K562 (cell line): ENCODE results near the gene ADK. TPM values are rescaled to one million over a fixed set of nuclear protein-coding genes. Genes with fewer than 3 reads are reported as not detected.
"Not testable (repeated sequence)": the region's sequence is repeated elsewhere in the genome, so short reads cannot be mapped to it uniquely, and the experiment has no call there.

ENCODE experiments used
- ATAC-seq: fragments of 200-7000 bp; cut with Tn5 transposase; 3 replicates; pipeline ENCODE4 v1.9.1; 2020; ENCODE audit warnings: moderate library complexity
- BruUV-seq: library from RNA; stranded (reverse); fragments of 400-500 nt; replicated peaks from 2 replicates; lab custom pipeline; 2021; lab: Mats Ljungman, UMichigan
- CTCF ChIA-PET: fragments of 300-600 bp; formaldehyde crosslinking; extraction: SDS; loops from one replicate; lab custom pipeline; 2021; ENCODE audit warnings: low intra/inter-chr PET ratio; lab: Yijun Ruan, JAX
- POLR2A ChIA-PET: fragments of 300-600, 350-650 bp; sonication (Branson Sonifier 250); formaldehyde crosslinking; extraction: SDS; loops from one replicate; lab custom pipeline; 2021; ENCODE audit warnings: antibody characterized with exemption, inconsistent platforms; lab: Yijun Ruan, JAX
- DNase-seq, 4 experiments: peaks; one replicate each; pipeline versions ENCODE4 v3.0.0 to v3.0.0-alpha.2; 2011 to 2018; ENCODE audit warnings: low spot score in 3 of 4, mixed read lengths in 3 of 4; ENCODE audit errors: extremely low read depth in 1 of 4
- FAIRE-seq: peaks from 2 replicates; lab custom pipeline; 2011; peaks lifted over from hg19 to GRCh38; lab: Jason Lieb, UNC
- H2AFZ ChIP-seq: 2 replicates; pipeline ENCODE4 v1.6.0; 2011; ENCODE audit warnings: low read depth, low read length, control low read depth, inconsistent platforms
- H3K27ac ChIP-seq: fragments of 200-600 bp; 3 replicates; pipeline ENCODE4 v1.8.0; 2011; ENCODE audit warnings: low read depth, mild to moderate bottlenecking, control low read depth, inconsistent platforms, low read length, moderate library complexity, mixed read lengths; ENCODE audit errors: extremely low read depth
- H3K27me3 ChIP-seq, 2 experiments: fragments of 300-600 bp in 1 of 2; 2 replicates in 1 of 2; 3 replicates in 1 of 2; pipeline versions ENCODE4 v1.6.0 to v1.8.0; 2011; ENCODE audit warnings: inconsistent platforms in 2 of 2, low read length in 2 of 2, mild to moderate bottlenecking in 1 of 2, mixed read lengths in 1 of 2, moderate library complexity in 1 of 2; ENCODE audit not compliant: control insufficient read depth in 2 of 2, insufficient read depth in 2 of 2
- H3K36me3 ChIP-seq: fragments of 300-600 bp; 3 replicates; pipeline ENCODE4 v1.8.0; 2011; ENCODE audit warnings: mild to moderate bottlenecking, low read length, inconsistent platforms; ENCODE audit not compliant: control insufficient read depth, insufficient read depth
- H3K4me1 ChIP-seq, 2 experiments: fragments of 200-600 bp in 1 of 2; replicated peaks in 1 of 2; 2 replicates in 1 of 2; 3 replicates in 1 of 2; pipeline versions ENCODE4 v1.5.1 to v1.8.0; 2011; ENCODE audit warnings: inconsistent platforms in 2 of 2, low read length in 2 of 2, mild to moderate bottlenecking in 1 of 2, mixed read lengths in 1 of 2, moderate library complexity in 1 of 2; ENCODE audit not compliant: control insufficient read depth in 2 of 2, insufficient read depth in 2 of 2
- H3K4me2 ChIP-seq: 2 replicates; pipeline ENCODE4 v1.6.1; 2011; ENCODE audit warnings: low read length, control low read depth, inconsistent platforms, mixed read lengths; ENCODE audit not compliant: insufficient read depth
- H3K4me3 ChIP-seq: fragments of 200-600 bp; sonication (generic), shearing (Covaris generic); 2 replicates; pipeline ENCODE4 v1.5.1; 2016; ENCODE audit warnings: control low read depth, inconsistent platforms
- H3K79me2 ChIP-seq: fragments of 200-600 bp; 3 replicates; pipeline ENCODE4 v1.8.0; 2011; ENCODE audit warnings: low read length, inconsistent platforms; ENCODE audit not compliant: control insufficient read depth, insufficient read depth
- H3K9ac ChIP-seq, 2 experiments: 2 replicates each; pipeline versions ENCODE4 v1.6.0 to v1.6.1; 2011; ENCODE audit warnings: low read depth in 2 of 2, low read length in 2 of 2, control low read depth in 1 of 2, inconsistent platforms in 1 of 2, mild to moderate bottlenecking in 1 of 2, mixed read lengths in 1 of 2; ENCODE audit not compliant: insufficient read depth in 1 of 2
- H3K9me1 ChIP-seq: one replicate; pipeline ENCODE4 v1.6.0; 2011; ENCODE audit warnings: inconsistent platforms, mild to moderate bottlenecking, low read length, moderate library complexity; ENCODE audit not compliant: control insufficient read depth, insufficient read depth
- H3K9me3 ChIP-seq: replicated peaks from 2 replicates; pipeline ENCODE4 v1.5.1; 2011; ENCODE audit warnings: low read depth, low read length, inconsistent platforms; ENCODE audit not compliant: control insufficient read depth, insufficient read depth
- H4K20me1 ChIP-seq: replicated peaks from 2 replicates; pipeline ENCODE4 v1.6.1; 2011; ENCODE audit warnings: low read length, inconsistent platforms, mixed read lengths; ENCODE audit not compliant: control insufficient read depth, insufficient read depth
- CHD2 ChIP-seq: IDR thresholded peaks from 2 replicates; pipeline ENCODE4 v1.6.1; 2011; ENCODE audit warnings: low read depth, low read length
- FOSL1 ChIP-seq: fragments of 200-800 bp; sonication (Bioruptor generic); conservative IDR thresholded peaks from 2 replicates; pipeline ENCODE4 v1.6.1; 2016; ENCODE audit warnings: missing genetic modification characterization, missing compliant biosample characterization
- FOXA1 ChIP-seq: fragments of 450-650 bp; IDR thresholded peaks from 2 replicates; pipeline ENCODE4 v1.6.1; 2016; ENCODE audit warnings: mild to moderate bottlenecking, borderline replicate concordance
- MYC ChIP-seq, 2 experiments: fragments of 250-450 bp in 1 of 2; sonication (Bioruptor Pico) in 1 of 2; IDR thresholded peaks; 2 replicates each; pipeline versions ENCODE4 v1.5.1 to v1.6.1; 2012 to 2021; ENCODE audit warnings: low read depth in 2 of 2, borderline replicate concordance in 1 of 2, improper control_type of control experiment in 1 of 2, low read length in 1 of 2, mild to moderate bottlenecking in 1 of 2, moderate library complexity in 1 of 2
- POLR2H ChIP-seq: IDR thresholded peaks from 2 replicates; pipeline ENCODE4 v1.6.1; 2016; ENCODE audit warnings: missing genetic modification characterization, low read depth, mild to moderate bottlenecking, control low read depth, missing compliant biosample characterization, moderate library complexity
- RBM17 ChIP-seq: fragments of 200-400 bp; formaldehyde crosslinking; IDR thresholded peaks from 2 replicates; pipeline ENCODE4 v1.6.1; 2017; ENCODE audit warnings: low read depth, mild to moderate bottlenecking, low read length, borderline replicate concordance
- SAFB ChIP-seq: fragments of 200-400 bp; formaldehyde crosslinking; IDR thresholded peaks from 2 replicates; pipeline ENCODE4 v1.6.1; 2017; ENCODE audit warnings: low read depth, low read length, borderline replicate concordance
- SLC30A9 ChIP-seq: fragments of 250-450 bp; sonication (Bioruptor Pico); IDR thresholded peaks from 2 replicates; pipeline ENCODE4 v1.8.0; 2022; ENCODE audit warnings: mild to moderate bottlenecking, moderate library complexity
- TAF9B ChIP-seq: fragments of 450-650 bp; IDR thresholded peaks from 2 replicates; pipeline ENCODE4 v1.6.1; 2018; ENCODE audit warnings: mild to moderate bottlenecking; ENCODE audit not compliant: partially characterized antibody
- TEAD1 ChIP-seq, 2 experiments: fragments of 450-650 bp in 1 of 2; sonication (generic) in 1 of 2; formaldehyde crosslinking; IDR thresholded peaks; 2 replicates each; pipeline versions ENCODE4 v1.4.0 to v1.8.0; 2020 to 2022; ENCODE audit warnings: mild to moderate bottlenecking in 2 of 2, missing genetic modification reagents in 1 of 2
- YY1 ChIP-seq, 3 experiments: IDR thresholded peaks; 2 replicates each; pipeline ENCODE4 v1.6.1; 2011; ENCODE audit warnings: low read length in 2 of 3, mild to moderate bottlenecking in 2 of 3, moderate library complexity in 2 of 3, borderline replicate concordance in 1 of 3, control low read depth in 1 of 3, low read depth in 1 of 3; ENCODE audit not compliant: insufficient read depth in 3 of 3, insufficient replicate concordance in 2 of 3, control insufficient read depth in 1 of 3, insufficient read length in 1 of 3; ENCODE audit errors: extremely low read depth in 1 of 3
- WGBS: fragments of 100-300 bp; shearing (Covaris generic); methylation state at CpG from one replicate; pipeline ENCODE4 v1.1.6; 2016; ENCODE audit warnings: low coverage, mixed read lengths; ENCODE audit not compliant: insufficient coverage; ENCODE audit errors: missing lambda C conversion rate; 5-methylcytosine and 5-hydroxymethylcytosine counted together
- in situ Hi-C: fragments of 300-500 bp; cut with MboI; formaldehyde crosslinking; loops from 4 replicates; pipeline ENCODE4 v1.15.0; 2018; ENCODE audit warnings: inconsistent platforms, mixed read lengths
- intact Hi-C: fragments of 100-400 bp; cut with micrococcal nuclease; formaldehyde crosslinking; loops from 2 replicates; pipeline ENCODE4 v1.14.2; 2022
- polyA plus RNA-seq, 8 experiments: library from polyadenylated mRNA; depleted of rRNA in 4 of 8; stranded (reverse) in 5 of 8; unstranded in 3 of 8; fragments of >200 nt; fragmentation: Nextera tagmentation in 2 of 8; fragmentation: Illumina TruSeq in 1 of 8; extraction: Ambion mirVana in 2 of 8; extraction: Trizol in 1 of 8; gene quantifications; 2 replicates each; pipeline versions ENCODE4 v1.2.1 to v1.2.3, GENCODE V29; 2011 to 2014; ENCODE audit warnings: inconsistent platforms in 1 of 8, missing spikeins in 1 of 8
- total RNA-seq, 7 experiments: library from RNA; depleted of rRNA in 6 of 7; stranded (reverse); fragments of >200 nt in 6 of 7; fragmentation: Illumina TruSeq in 2 of 7; extraction: Trizol in 2 of 7; gene quantifications; 2 replicates each; pipeline versions ENCODE4 v1.2.1 to v1.2.3, GENCODE V29; 2011 to 2021; ENCODE audit warnings: low replicate concordance in 1 of 7
- TF ChIP-seq, protein P1 (sequence below): fragments of 200-800 bp; sonication (Bioruptor generic); IDR thresholded peaks from 2 replicates; pipeline ENCODE4 v1.6.1; 2017; ENCODE audit warnings: missing genetic modification characterization, missing compliant biosample characterization

ADK gene
- total and polyA plus RNA-seq, 9 of the 15 experiments (the other 6 are each of a cell fraction or from before 2014, with no cell fraction given): 54.2 to 97.8 (median 73.6) TPM

DNA sequence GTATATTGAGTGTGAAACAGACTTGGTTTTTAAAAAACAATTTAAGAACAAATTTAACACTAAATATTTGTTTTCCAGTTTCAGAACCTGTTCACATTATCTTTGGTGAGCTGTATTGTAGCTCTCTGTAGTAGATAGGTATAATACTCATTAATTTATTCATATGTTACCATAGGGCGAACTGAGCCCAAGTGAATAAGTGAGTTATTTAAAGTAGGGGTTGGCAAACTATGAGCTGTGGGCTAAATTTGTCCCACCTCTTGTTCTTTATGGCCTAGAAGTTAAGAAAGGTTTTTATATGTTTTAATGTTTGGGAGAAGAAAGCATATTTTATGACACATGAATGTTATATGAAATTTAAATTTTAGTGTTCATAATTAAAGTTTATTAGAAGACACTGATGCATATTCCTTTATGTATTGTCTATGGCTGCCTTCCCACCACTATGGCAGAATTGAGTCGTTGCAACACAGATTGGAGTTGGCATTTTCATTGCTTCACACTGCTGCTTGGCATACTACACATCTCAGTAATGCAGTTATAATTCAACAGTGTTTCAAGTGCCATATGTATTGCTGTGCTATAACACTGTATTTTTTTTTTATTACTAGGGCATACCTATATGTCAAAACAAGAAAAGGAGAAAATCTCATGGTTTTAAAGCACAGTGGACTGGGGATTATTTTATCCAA is 146.5 kb downstream of the ADK start:
- no peak for TF ChIP-seq TAF9B
- TF ChIP-seq YY1 (IDR thresholded peaks at IDR 0.05; ENCODE audit: borderline replicate concordance in 1 of 3, control insufficient read depth in 1 of 3, extremely low read depth in 1 of 3, insufficient read depth in 3 of 3, insufficient read length in 1 of 3, insufficient replicate concordance in 2 of 3, low read depth in 1 of 3, low read length in 2 of 3): no peak
- no peak for TF ChIP-seq SLC30A9
- no peak for TF ChIP-seq CHD2
- TF ChIP-seq TEAD1 (CRISPR knock-in tag; IDR thresholded peaks at IDR 0.05): no peak
- TF ChIP-seq SAFB: no peak
- TF ChIP-seq, protein P1, sequence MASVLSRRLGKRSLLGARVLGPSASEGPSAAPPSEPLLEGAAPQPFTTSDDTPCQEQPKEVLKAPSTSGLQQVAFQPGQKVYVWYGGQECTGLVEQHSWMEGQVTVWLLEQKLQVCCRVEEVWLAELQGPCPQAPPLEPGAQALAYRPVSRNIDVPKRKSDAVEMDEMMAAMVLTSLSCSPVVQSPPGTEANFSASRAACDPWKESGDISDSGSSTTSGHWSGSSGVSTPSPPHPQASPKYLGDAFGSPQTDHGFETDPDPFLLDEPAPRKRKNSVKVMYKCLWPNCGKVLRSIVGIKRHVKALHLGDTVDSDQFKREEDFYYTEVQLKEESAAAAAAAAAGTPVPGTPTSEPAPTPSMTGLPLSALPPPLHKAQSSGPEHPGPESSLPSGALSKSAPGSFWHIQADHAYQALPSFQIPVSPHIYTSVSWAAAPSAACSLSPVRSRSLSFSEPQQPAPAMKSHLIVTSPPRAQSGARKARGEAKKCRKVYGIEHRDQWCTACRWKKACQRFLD (CRISPR knock-in tag): no peak
- no peak for TF ChIP-seq FOXA1
- TF ChIP-seq FOSL1 (tag): no peak
- TF ChIP-seq MYC (IDR thresholded peaks at IDR 0.05; ENCODE audit: low read depth, low read length): no peak
- TF ChIP-seq MYC (CRISPR knock-in tag; IDR thresholded peaks at IDR 0.05; ENCODE audit: borderline replicate concordance, low read depth): no peak
- no peak for TF ChIP-seq POLR2H
- TF ChIP-seq RBM17: no peak
- ChIA-PET CTCF (no interaction called here), POLR2A (interaction anchor here (0.6 to 1.2 kb wide), 3 partner anchors 8 to 1499 kb away, joined by 3 read pairs; no protein-coding TSS in a partner anchor)
- H3K4me2 ChIP-seq: no peak overlapping the region
- no peak for ATAC-seq
- no peak for FAIRE-seq
- H3K4me1 ChIP-seq: peaks cover 3 to 4% of the 10 kb centered on the region in 2 experiments; a peak in 2 of 5 replicates
- no peaks in the 10 kb centered on the region for H3K9me3 ChIP-seq
- in situ Hi-C loops (no loop called here), intact Hi-C loops (no loop called here)
- no peak overlapping the region for H3K9ac ChIP-seq
- no peaks in the 10 kb centered on the region for H4K20me1 ChIP-seq
- H3K4me3 ChIP-seq: no peak overlapping the region
- 100% methylated on average over 2 of the region's 2 CpGs for WGBS
- no peaks in the 10 kb centered on the region for H3K79me2 ChIP-seq
- no peak overlapping the region for H3K27ac ChIP-seq
- no peaks in the 10 kb centered on the region for H3K9me1 ChIP-seq
- H2AFZ ChIP-seq: no peak overlapping the region
- no peaks in the 10 kb centered on the region for H3K36me3 ChIP-seq
- no TSS peak for BruUV-seq
- H3K27me3 ChIP-seq: no peaks in the 10 kb centered on the region
- DNase-seq: no peak

DNA sequence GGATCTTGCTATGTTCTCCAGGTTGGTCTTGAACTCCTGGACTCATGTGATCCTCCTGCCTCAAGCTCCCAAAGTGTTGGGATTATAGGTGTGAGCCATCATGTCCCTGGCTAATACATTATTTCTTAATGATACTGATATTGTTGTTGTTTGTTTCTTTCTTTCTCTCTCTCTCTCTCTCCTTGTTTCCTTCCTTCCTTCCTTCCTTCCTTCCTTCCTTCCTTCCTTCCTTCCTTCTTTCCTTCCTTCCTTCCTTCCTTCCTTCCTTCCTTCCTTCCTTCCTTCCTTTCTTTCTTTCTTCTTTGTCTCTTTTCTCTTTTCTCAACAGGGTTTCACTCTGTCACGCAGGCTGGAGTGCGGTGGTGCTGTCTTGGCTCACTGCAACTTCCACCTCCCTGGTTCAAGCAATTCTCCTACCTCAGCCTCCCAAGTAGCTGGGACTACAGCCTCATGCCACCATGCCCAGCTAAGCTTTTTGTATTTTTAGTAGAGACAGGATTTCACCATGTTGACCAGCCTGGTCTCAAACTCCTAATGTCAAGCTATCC is 149.1 kb downstream of the ADK start:
- H3K9me3 ChIP-seq, H3K4me1 ChIP-seq, H3K9ac ChIP-seq, FAIRE-seq, H3K36me3 ChIP-seq, in situ Hi-C loops, H3K79me2 ChIP-seq, BruUV-seq, DNase-seq, H3K27ac ChIP-seq, ATAC-seq, H3K9me1 ChIP-seq, intact Hi-C loops, H3K27me3 ChIP-seq, H3K4me3 ChIP-seq, H2AFZ ChIP-seq, H3K4me2 ChIP-seq, CTCF ChIA-PET, H4K20me1 ChIP-seq, POLR2A ChIA-PET: not testable (repeated sequence)
- WGBS: 100% methylated on average over 2 of the region's 2 CpGs
